ENCODE results near the gene TMEM219.
"Not testable (repeated sequence)": the region's sequence is repeated elsewhere in the genome, so short reads cannot be mapped to it uniquely, and the experiment has no call there.

TMEM219 gene

DNA sequence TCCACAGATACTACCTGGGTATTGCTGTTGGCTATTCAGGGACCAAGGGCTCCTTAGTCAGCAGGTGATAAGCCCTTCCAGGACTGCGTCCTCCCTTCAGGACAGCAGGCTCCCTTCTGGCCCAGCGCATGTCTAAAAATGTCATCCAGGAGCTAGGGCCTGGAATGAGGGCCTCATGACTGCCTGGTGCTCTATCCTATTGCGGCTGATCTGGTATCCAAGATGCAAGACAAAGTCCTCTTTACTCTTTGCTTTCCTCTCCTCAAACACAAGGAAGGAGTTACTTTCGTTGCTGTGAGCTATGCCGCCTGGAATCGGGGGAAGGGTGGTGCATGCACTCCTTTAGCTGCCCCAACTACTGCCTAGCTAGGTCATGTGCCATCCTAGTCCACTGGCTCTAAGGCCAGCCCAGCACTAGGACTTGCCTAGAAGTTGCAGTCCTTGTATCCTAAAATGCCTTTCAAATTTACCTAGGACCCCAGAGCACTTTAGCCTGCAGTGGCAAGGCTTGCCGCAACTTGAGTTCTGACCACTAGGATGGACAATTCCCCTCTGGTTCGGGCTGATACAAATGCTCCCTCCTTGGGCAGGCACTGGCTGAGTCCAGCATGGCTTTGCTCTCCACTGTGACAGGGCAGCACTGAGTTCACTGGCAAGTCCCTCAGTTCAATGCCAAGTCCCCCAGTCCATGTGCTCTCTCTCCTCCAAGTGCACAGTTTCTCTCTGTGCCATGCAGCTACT is 10.1 kb upstream of the TMEM219 start:
- DNase-seq = no peak

DNA sequence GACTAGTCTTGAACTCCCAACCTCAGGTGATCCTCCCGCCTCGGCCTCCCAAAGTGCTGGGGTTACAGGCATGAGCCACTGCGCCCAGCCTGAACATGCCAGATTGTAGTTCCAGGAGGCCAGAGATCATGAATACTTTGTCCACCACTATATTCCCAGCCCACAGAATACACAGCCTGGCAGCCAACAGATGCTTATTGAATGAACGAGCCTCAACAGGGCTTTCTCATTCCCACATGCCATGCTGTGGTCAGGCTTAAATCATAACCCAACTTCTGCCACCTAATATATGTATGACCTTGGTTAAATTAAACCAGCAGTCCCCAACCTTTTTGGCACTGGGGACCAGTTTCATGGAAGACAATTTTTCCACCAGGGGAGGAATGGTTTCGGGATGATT is 3.1 kb upstream of the TMEM219 start:
- DNase-seq = no peak

DNA sequence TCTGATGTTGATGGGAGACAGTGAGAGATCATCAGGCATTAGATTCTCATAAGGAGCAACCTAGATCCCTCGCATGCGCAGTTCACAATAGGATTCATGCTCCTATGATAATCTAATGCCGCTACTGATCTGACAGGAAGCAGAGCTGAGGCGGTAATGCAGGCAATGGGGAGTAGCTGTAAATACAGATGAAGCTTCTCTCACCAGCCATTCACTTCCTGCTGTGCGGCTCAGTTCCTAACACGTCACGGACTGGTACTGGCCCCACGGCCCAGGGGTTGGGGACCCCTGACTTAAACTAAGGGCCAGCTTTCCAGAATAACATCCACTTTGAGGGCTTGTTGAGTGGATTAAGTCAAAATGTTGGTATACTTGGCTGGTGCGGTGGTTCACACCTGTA is 2.6 kb upstream of the TMEM219 start:
- no peak for DNase-seq

DNA sequence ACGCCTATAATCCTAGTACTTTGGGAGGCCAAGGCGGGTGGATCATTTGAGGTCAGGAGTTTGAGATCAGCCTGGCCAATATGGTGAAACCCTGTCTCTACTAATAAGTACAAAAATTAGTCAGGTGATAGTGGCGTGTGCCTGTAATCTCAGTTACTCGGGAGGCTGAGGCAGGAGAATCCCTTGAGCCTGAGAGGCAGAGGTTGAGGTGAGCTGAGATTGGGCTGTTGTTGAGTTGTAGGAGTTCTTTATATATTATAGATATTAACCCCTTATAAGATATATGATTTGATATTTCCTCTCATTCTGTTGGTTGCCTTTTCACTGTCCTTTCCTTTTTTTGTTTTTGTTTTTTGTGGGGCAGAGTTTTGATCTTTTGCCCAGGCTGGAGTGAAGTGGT is 2.1 kb upstream of the TMEM219 start:
- not testable (repeated sequence) for DNase-seq

DNA sequence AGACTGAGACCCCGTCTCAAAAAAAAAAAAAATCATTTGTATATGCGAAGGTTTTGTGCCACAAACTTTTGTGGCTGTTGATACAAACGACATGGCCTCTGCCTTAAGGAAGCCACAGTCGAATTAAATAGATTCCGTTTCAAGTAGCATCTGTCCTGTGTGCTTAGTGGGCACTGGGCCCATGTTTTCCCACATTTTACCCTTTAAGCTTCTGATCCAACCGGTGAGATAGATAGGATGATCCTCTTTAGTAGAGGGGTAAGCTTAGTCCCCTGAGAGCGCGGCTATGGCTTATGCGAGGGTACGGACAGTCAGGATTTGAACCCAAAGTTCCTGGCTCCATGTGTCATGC is 776 bp upstream of the TMEM219 start:
- no peak for DNase-seq

DNA sequence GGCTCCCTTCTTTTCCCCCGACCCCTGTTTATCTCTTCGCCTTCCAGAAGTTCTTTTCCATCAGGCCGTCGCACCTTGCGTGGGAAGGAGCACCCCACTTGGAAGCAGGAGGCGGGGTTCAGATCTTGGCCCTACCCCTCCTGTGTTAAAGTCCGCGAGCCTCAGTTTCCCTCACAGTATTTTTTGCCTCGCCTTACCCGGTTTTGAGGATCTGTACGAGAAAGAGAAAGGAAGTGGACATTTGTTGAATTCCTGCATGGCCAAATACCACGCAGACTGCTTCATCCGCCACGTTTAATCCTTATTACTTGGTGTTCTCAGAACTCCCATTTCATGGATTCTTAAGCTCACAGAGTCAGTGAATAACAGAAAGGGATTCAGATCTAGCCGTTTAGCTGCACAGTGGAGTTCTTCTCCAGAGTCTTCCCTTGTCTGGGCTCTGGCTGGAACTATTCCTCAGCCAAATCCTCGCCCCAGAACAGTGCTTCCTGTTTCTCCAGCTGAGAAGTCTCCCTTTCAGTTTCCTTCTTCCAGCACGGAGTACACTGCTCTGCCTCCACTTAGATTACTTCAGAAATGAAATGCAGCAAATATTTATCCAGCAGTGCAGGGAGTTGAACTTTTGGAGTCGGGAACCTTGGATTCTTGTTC is 590 bp downstream of the TMEM219 start:
- no peak for DNase-seq

DNA sequence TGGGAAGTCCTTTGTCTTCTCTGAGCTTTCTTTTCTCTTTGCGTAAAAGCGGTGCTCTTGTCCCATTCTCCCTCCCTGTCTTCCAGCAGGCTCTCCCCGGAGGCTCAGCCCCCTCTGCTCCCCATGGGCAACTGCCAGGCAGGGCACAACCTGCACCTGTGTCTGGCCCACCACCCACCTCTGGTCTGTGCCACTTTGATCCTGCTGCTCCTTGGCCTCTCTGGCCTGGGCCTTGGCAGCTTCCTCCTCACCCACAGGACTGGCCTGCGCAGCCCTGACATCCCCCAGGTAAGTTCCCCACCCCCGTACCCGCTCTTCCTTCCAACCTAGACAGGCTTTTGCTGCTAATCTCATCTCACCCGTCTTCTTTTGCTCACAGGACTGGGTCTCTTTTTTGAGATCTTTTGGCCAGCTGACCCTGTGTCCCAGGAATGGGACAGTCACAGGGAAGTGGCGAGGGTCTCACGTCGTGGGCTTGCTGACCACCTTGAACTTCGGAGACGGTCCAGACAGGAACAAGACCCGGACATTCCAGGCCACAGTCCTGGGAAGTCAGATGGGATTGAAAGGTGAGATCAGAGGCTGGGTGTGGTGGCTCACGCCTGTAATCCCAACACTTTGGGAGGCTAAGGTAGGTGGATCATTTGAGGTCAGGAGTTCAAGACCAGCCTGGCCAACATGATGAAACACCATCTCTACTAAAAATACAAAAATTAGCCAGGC is 1.3 kb downstream of the TMEM219 start:
- no peak for DNase-seq

DNA sequence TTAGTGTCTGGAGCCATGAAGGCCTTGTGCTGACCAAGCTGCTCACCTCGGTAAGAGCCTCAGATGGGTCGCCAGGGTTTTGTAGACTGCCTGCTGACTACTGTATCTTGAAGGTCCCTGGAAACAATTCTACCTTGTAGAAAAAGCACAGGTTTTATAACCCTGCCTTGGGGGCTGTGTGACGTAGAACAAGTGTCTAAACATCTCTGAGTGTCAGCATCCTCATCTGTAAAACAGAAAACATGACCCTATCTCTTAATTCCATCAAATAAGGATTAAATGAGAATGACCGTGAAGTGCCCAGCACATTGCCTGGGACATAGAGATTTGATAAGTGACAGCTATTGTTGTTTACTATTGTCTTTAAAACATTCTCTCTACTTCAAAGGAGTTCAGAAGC is 6.3 kb downstream of the TMEM219 start:
- DNase-seq = no peak

DNA sequence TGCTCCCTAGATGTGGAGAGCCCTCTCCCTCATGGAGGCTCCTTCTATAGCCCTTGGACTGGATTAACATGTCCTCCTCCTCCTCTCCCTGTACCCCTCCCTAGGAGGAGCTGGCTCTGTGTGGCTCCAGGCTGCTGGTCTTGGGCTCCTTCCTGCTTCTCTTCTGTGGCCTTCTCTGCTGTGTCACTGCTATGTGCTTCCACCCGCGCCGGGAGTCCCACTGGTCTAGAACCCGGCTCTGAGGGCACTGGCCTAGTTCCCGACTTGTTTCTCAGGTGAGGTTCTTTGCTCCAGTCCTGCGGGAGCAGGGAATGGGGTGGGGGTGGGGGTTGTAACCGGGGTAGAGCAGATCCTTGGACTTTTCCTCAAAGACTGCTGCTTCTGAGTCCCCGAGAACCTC is 9.4 kb downstream of the TMEM219 start:
- DNase-seq = no peak

DNA sequence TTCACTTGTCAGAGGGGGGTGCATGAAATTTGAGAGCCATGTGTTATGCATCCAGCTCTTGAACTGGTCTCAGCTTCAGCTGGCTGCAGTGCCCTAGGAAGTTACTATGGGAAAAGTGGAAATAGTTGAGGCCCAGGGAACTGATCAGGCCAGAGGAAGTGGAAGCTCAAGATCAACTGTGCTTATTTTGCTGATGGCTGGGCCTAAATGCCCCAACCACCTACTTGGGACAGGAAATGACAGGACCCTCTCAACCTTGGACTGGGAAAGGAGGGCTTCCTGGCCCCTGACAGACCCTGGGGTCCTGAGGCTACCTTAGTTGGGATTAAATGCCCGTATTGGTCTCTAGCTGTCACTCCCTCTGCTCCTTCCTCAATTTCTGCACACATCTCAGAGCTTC is 10.6 kb downstream of the TMEM219 start:
- DNase-seq = no peak

DNA sequence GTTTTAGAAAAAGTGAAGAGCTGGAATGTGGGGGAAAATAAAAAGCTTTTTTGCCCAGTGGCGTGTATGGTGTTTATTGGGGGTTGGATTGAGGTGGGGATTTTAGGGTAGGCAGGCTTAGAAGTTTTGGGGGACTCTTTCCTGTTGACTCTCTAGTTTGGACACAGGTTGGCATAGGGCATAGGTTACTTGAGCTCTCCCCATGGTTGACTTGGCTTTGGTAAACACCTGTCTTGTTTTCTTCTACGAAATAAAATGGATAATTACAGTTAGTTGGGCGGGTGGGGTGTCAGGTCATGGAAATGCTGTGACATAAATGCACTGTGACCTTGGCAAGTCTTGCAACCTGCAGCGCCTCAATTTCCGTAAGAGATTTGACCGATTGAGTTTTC is 11.1 kb downstream of the TMEM219 start:
- DNase-seq = no peak

DNA sequence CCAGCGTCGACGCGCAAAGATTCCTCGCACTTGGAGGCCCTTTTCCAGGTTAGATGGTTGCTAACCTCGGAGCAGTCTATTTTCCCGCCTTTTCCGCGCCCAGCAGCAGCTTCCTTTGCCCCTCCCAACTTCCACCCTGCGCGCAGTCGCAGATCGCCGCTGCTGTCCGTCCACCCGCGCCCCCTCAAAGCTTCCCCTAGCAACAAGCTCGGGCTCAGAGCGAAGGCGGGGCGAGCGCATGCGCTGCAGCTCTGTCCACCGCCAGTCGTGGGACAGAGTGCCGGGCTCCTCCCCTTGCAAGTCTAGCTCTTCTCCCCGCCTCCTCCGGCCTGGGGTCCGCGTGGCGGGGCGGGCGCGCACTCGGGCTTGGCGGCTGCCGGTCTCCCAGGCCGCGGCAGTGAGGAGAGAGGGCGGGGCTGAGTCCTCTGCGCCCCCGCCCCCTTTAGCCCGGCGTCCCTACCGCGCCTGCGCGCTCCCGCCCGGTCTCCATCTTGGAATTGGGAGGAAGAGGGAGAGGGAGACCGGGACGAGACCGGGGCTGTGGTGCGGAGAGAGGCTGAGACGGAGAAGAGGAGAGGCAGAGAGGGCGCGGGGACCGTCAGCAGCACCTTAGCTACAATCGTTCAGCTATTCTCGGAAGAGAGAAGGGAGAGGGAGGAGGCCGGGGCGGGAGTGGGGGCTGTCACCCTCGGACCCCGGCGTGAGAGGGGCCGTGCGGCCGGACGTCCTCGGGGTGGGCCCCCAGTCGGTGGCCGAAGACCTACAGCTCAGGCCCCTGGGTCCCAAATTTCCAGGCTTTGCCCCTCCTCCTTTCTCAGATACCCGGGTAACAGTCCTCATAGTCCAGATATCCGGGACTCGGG is 11.7 kb downstream of the TMEM219 start, which contains the start of gene TAOK2:
Gene TAOK2 (plus strand): TSS at position 485 of the 863 bp plus-strand sequence. CDS start 3,905 bp downstream, outside the sequence.
- peak; percentile 97 for DNase-seq

DNA sequence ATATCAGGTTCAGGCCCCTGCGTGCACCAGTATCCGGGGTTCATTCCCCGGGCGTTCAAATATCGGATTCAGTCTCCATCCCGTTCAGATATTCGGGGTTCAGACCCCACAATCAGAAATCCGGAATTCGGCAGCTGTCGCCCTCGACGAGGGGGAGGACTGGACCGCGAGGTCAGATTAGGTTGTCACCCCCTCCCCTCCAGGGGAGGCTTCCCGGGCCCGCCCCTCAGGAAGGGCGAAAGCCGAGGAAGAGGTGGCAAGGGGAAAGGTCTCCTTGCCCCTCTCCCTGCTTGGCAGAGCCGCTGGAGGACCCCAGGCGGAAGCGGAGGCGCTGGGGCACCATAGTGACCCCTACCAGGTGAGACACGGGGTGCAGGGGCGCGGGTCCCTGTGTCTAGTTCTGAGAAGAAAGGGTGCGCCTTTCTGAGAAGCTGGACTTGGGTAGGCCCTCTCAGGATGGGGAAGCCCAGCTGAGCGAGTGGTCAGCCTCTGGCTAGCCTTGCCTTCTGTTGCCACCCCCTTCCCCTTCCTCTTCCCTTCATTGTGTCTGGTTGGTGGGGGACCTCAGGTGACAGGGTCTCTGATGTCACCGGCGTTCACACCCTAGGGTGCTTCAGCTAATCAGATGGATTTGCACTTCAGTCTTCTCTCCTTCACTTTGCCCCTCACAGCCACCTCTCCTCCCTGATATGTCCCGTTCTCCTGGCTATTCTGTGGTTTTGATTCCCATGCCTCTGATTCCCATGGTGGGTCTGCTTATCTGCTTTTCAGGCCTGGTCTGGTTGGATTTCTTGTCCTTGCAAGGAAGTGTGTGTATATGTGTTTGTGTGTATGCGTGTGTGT is 12.6 kb downstream of the TMEM219 start:
- peak; percentile 10 for DNase-seq

DNA sequence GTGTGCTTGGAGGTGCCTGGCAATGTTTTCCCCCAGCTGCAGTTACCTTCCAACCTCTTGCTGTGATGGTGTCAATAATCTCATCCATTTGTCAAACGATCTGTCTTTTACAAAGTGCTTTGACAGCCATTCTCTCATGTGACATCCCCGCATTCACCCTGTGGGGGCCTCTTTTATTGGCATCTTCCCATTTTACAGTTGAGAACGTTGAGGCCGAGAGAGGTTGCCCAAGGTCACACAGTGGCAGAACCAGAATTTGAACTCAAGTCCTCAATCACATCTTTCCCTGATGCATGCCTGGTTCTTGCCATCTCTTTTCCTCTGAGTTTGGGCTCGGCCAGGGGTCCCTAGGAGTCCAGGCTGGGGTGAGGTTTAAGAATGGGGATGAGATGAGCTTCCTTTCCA is 13.3 kb downstream of the TMEM219 start:
- no peak for DNase-seq

DNA sequence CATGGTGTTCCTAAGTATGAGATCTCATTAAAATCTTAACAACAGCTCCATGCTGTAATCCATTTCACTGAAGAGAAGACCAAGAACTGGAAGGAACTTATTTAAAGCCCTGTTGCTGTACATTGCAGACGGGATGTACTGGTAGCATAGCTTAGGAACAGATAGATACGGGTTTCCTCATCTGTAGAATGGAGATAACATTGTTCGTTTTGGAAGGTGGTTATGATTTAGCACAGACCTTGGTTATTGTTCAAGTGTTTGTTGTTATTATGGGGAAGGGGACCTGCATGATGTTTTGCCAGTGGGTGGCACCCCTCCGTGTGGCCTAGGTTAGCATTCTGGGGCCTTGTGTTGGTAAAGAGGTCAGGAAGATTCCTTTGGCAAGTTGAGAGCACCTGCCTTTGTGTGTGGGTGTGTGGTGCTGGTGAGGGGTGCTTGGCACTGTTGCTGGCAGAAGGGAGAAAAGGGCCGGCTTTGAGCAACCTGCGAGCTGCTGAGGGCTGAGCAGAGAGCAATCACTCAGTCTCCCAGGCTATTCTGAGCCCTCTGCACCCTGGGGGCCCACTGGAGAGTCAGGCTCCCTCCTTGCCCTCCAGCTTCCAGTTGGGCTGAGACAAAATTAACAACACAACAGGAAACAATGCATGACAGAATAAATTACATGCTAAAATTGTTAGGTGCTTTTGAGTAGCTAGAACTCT is 14.1 kb downstream of the TMEM219 start:
- no peak for DNase-seq

DNA sequence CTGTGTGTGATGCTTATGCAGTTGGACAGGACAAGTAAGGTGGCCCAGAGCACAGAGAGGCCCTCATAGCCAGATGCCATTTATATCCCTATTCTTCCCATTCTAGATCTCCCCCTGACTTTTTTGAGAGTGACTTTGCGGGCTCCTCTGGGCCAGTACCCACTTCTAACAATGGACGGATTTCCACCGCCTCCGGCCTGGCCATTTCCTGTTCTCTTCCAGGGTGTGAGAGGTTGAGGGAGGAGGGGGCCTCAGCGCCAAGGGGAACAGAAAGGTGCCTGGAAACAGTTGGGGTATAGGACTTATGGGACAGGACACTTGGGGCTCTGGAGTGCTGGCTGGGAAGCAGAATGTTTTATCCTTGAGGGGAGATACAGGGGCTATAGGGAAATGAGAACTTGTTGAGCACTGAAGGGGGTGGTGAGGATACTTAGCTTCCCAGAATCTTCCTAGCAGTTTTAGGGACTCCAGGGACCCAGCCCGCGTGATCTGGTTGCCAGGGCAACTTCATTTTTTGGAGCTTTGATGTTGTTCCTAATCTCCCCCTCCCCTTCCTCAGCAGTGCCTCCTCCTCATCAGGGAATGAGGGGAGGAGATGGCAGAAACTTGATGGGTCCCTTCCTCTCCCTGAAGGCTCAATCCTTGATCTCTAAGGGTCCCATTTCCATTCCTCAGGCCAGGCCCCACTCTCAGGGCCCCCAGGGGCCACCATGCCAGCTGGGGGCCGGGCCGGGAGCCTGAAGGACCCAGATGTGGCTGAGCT is 15.4 kb downstream of the TMEM219 start:
- no peak for DNase-seq

DNA sequence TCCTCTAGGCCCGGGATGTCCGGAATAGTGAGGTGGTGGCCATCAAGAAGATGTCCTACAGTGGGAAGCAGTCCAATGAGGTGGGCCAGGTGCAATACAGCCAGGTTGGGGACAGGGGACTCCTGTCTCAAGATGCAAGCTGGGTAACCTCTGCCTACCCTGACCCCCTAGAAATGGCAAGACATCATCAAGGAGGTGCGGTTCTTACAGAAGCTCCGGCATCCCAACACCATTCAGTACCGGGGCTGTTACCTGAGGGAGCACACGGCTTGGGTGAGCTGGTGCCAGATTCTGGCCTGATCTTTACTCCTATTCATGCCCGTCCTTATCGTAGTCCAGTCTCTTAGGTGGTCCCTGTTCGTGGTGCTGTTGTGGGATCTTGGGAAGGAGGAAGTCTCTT is 16.2 kb downstream of the TMEM219 start:
- DNase-seq = no peak

DNA sequence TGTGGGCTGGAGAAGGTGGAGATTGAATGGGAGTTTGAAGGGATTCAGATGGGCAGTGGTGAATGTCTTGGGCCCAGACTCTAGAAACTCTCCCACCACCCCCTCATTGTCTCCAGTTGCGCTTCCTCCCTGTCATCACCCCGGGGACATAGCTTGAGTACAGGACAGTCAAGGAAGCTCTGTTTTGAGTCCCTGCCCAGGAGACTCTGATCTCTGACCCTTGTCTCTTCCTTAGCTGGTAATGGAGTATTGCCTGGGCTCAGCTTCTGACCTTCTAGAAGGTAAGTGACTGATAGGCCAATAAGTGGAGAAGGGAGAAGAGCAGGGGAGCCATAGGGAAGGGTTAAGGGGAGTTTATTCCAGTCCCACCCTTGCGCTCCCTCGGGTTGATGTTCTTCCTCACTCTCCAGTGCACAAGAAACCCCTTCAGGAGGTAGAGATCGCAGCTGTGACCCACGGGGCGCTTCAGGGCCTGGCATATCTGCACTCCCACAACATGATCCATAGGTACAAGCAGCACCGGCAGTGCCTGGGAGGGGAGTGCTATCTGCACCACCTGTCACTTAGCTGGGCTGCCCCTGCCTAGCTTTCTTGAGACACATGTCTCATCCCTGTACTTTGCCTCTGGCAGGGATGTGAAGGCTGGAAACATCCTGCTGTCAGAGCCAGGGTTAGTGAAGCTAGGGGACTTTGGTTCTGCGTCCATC is 16.8 kb downstream of the TMEM219 start:
- no peak for DNase-seq

DNA sequence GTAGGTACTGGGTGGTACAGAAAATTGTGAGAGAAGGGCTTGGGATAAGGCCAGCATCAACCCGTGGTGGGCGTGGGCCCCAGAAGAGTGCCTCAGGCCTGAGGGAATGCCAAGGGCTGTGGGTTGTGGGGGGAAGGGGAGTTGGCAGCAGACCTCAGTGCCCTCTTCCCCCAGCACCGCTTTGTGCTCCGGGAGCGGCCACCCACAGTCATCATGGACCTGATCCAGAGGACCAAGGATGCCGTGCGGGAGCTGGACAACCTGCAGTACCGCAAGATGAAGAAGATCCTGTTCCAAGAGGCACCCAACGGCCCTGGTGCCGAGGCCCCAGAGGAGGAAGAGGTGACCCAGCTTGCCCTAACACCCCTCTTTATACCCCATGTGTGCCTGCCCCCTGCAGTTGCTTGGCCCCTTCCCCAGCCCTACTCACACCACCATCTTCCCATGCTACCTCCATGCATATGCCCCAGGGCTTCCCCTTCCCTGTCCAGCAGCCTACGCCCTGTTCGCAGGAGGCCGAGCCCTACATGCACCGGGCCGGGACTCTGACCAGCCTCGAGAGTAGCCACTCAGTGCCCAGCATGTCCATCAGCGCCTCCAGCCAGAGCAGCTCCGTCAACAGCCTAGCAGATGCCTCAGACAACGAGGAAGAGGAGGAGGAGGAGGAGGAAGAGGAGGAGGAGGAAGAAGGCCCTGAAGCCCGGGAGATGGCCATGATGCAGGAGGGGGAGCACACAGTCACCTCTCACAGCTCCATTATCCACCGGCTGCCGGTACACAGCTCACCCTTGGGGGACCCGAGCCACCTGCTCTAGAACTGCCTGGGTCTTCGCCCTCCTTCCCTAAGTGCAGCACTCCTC is 20.9 kb downstream of the TMEM219 start:
- no peak for DNase-seq

Data from activated naive CD4-positive, alpha-beta T cell treated with Interleukin-2 at 50 U/mL for 16 hours (primary cell).